PC-3 (cell line): ENCODE measurements around the gene ACTR6. TPM values are rescaled to one million over a fixed set of nuclear protein-coding genes. Genes with fewer than 3 reads are reported as not detected.
A peak's percentile ranks its signal among the peaks of the same experiment; 100 is the strongest.

Experiments used
- ATAC-seq: fragments of 200-7000 bp; cut with Tn5 transposase; 2 replicates; pipeline ENCODE4 v1.9.1; 2020; ENCODE audit warnings: mild to moderate bottlenecking, moderate library complexity
- Bru-seq: library from RNA; stranded (reverse); fragments of 400-500 nt; gene quantifications from one replicate; lab custom pipeline; 2021; lab: Mats Ljungman, UMichigan
- BruChase-seq, 2 experiments: library from RNA; stranded (reverse); fragments of 400-500 nt; gene quantifications; one replicate each; lab custom pipeline; 2021; lab: Mats Ljungman, UMichigan
- BruUV-seq: library from RNA; stranded (reverse); fragments of 400-500 nt; replicated peaks from 2 replicates; lab custom pipeline; 2021; lab: Mats Ljungman, UMichigan
- CTCF ChIA-PET: fragments of 300-600 bp; sonication (Branson Sonifier 250); formaldehyde crosslinking; loops from one replicate; lab custom pipeline; 2022; ENCODE audit warnings: antibody characterized with exemption; lab: Charles Lee
- POLR2A ChIA-PET: fragments of 300-600 bp; sonication (Branson Sonifier 250); formaldehyde crosslinking; loops from one replicate; lab custom pipeline; 2022; ENCODE audit warnings: antibody characterized with exemption; ENCODE audit not compliant: unreplicated experiment; lab: Charles Lee
- DNase-seq: peaks from one replicate; pipeline ENCODE4 v3.0.0-alpha.2; 2015
- H2AFZ ChIP-seq: fragments of 300-600 bp; sonication (generic); 2 replicates; pipeline ENCODE4 v1.6.0; 2016; ENCODE audit warnings: antibody characterized with exemption, low read length
- H3F3A ChIP-seq: fragments of 300-600 bp; sonication (generic); one replicate; pipeline ENCODE4 v1.6.0; 2017; ENCODE audit warnings: antibody characterized with exemption, low read length, control low read depth, mild to moderate bottlenecking; ENCODE audit not compliant: unreplicated experiment
- H3K27ac ChIP-seq: fragments of 300-600 bp; sonication (generic); 2 replicates; pipeline ENCODE4 v1.5.1; 2016; ENCODE audit warnings: mild to moderate bottlenecking, low read length
- H3K27me3 ChIP-seq: fragments of 300-600 bp; sonication (generic); 2 replicates; pipeline ENCODE4 v1.6.1; 2016; ENCODE audit warnings: low read length, mixed read lengths
- H3K36me3 ChIP-seq: fragments of 300-600 bp; sonication (generic); 2 replicates; pipeline ENCODE4 v1.6.1; 2016; ENCODE audit warnings: low read depth, mixed run types, low read length, mixed read lengths
- H3K4me1 ChIP-seq: fragments of 300-600 bp; sonication (generic); 2 replicates; pipeline ENCODE4 v1.5.1; 2016; ENCODE audit warnings: low read length; ENCODE audit not compliant: insufficient read depth
- H3K4me2 ChIP-seq: fragments of 300-600 bp; sonication (generic); 2 replicates; pipeline ENCODE4 v1.6.0; 2016; ENCODE audit warnings: low read length
- H3K4me3 ChIP-seq: fragments of 300-600 bp; sonication (generic); 2 replicates; pipeline ENCODE4 v1.5.1; 2016; ENCODE audit warnings: mild to moderate bottlenecking, low read length, mixed read lengths
- H3K79me2 ChIP-seq: fragments of 300-600 bp; sonication (generic); 2 replicates; pipeline ENCODE4 v1.6.1; 2017; ENCODE audit warnings: low read length, mixed read lengths
- H3K9ac ChIP-seq: fragments of 300-600 bp; sonication (generic); 2 replicates; pipeline ENCODE4 v1.6.0; 2016; ENCODE audit warnings: mild to moderate bottlenecking, low read length
- H3K9me2 ChIP-seq: fragments of 300-600 bp; sonication (generic); replicated peaks from 2 replicates; pipeline ENCODE4 v1.6.1; 2016; ENCODE audit warnings: mixed run types, low read length, mixed read lengths
- H3K9me3 ChIP-seq: fragments of 300-600 bp; sonication (generic); 2 replicates; pipeline ENCODE4 v1.6.1; 2016; ENCODE audit warnings: low read length, mixed read lengths
- H4K20me1 ChIP-seq: fragments of 300-600 bp; sonication (generic); 2 replicates; pipeline ENCODE4 v1.6.1; 2016; ENCODE audit warnings: low read length, mixed read lengths
- CTCF ChIP-seq: fragments of 300-600 bp; sonication (generic); conservative IDR thresholded peaks from 2 replicates; pipeline ENCODE4 v1.5.1; 2017; ENCODE audit warnings: antibody characterized with exemption, low read depth, mild to moderate bottlenecking, low read length
- EZH2 ChIP-seq: fragments of 300-600 bp; sonication (generic); IDR thresholded peaks from one replicate; pipeline ENCODE4 v1.6.1; 2017; ENCODE audit warnings: antibody characterized with exemption, mild to moderate bottlenecking, low read length; ENCODE audit not compliant: unreplicated experiment
- EZH2phosphoT487 ChIP-seq: fragments of 300-600 bp; sonication (generic); IDR thresholded peaks from 2 replicates; pipeline ENCODE4 v1.6.1; 2018; ENCODE audit warnings: mild to moderate bottlenecking, antibody characterized with exemption, low read length, borderline replicate concordance
- intact Hi-C: fragments of 100-400 bp; cut with micrococcal nuclease; formaldehyde crosslinking; loops from 2 replicates; pipeline ENCODE4 v1.9.0; 2023
- long read RNA-seq: library from polyadenylated mRNA; unstranded; transcript quantifications from one replicate; pipeline ENCODE4 v2.0.0, GENCODE V29; 2021; ENCODE audit not compliant: unreplicated experiment
- total RNA-seq: library from RNA; depleted of rRNA; stranded (reverse); fragments of >200 nt; gene quantifications from 2 replicates; pipeline ENCODE4 v1.2.3, GENCODE V29; 2014; rRNA removed

ACTR6 gene
- total RNA-seq (18.4 and 21.2 TPM in 2 replicates), Bru-seq, nascent RNA (percentile 70 among the genes with signal in this experiment), BruChase-seq, experiment 1, labeled RNA remaining after a 6-hour chase (percentile 79 among the genes with signal in this experiment), BruChase-seq, experiment 2, labeled RNA remaining after a 2-hour chase (percentile 75 among the genes with signal in this experiment)
- long read RNA-seq, transcript ACTR6-201 (11 exons, 2,464 nt) = major isoform, 35 of 54 reads
- long read RNA-seq, partial matches to known transcripts = 6 of 54 reads
- long read RNA-seq, other reads (novel, unspliced or antisense) = 10 of 54 reads

GRCh38 chr12:100200463-100201181, at the start of gene ACTR6:
TSS of gene ACTR6 (plus strand) at chr12:100200815. CDS start at chr12:100200852, 37 bp downstream.
- ChIA-PET CTCF (interaction anchor here (0.5 to 0.7 kb wide), 5 partner anchors 9 to 142 kb away, joined by 3 to 7 read pairs (median 5); no protein-coding TSS in a partner anchor), POLR2A (interaction anchor here (0.7 kb wide), 1 partner anchor 23 kb away, joined by 5 read pairs; no protein-coding TSS in a partner anchor)
- Histone ChIP-seq H3K27me3 (no peaks in the 10 kb centered on the region), H2AFZ (peak within 1 kb of the TSS; percentile 91), H4K20me1 (no peaks in the 10 kb centered on the region), H3K9me2 (no peaks in the 10 kb centered on the region), H3K9ac (peak within 1 kb of the TSS; percentile 76), H3K4me2 (peak within 1 kb of the TSS; percentile 80), H3K4me1 (peaks cover 36% of the 10 kb centered on the region), H3F3A (no peaks in the 10 kb centered on the region), H3K9me3 (no peaks in the 10 kb centered on the region), H3K27ac (peak within 1 kb of the TSS; percentile 33), H3K4me3 (peak within 1 kb of the TSS; percentile 85), H3K79me2 (peaks cover 50% of the 10 kb centered on the region), H3K36me3 (peaks cover under 1% of the 10 kb centered on the region; the same call in 1 of the 2 replicates)
- intact Hi-C loops = loop anchor here (1.0 to 5.0 kb wide), 7 partner anchors 24 to 389 kb away; partner anchors contain the start of genes BLTP3B, DEPDC4 and SCYL2
- peak; percentile 99 for DNase-seq
- TF ChIP-seq EZH2phosphoT487 = no peak
- ATAC-seq = peak; percentile 81
- BruUV-seq = TSS peak; percentile 91

DNA sequence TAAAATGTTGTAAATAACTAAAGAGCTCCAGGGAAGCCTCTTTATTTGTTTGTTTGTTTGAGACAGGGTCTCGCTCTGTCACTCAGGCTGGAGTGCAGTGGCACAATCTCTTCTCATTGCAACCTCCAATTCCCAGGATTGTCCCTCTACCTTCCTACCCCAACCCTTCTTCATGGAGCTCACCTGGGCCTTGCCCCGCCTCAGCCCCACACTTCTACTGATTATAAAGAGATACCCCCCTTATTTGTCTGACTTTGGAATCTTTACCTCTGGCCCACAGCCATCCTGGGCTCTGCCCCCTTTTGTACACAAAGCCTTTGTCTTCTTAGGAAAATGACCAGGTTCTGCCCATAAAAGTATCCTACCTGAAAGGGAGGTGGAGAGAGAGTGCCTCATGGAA, 48.8 kb upstream of the ACTR6 start:
- ChIA-PET CTCF (interaction anchor here (0.6 kb wide), 1 partner anchor 78 kb away, joined by 3 read pairs; no protein-coding TSS in a partner anchor), POLR2A (no interaction called here)
- Histone ChIP-seq H3K4me3 (no peak overlapping the region), H3K9me3 (no peaks in the 10 kb centered on the region), H3K79me2 (no peaks in the 10 kb centered on the region), H4K20me1 (no peaks in the 10 kb centered on the region), H3K4me1 (no peaks in the 10 kb centered on the region), H3K9ac (no peak overlapping the region), H3K4me2 (no peak overlapping the region), H3K27me3 (no peaks in the 10 kb centered on the region), H3K36me3 (no peaks in the 10 kb centered on the region), H3K9me2 (no peaks in the 10 kb centered on the region), H3F3A (no peaks in the 10 kb centered on the region), H2AFZ (no peak overlapping the region), H3K27ac (no peak overlapping the region)
- TF ChIP-seq CTCF = no peak
- no peak for TF ChIP-seq EZH2phosphoT487
- no peak for TF ChIP-seq EZH2
- no TSS peak for BruUV-seq
- DNase-seq = no peak
- intact Hi-C loops = no loop called here
- ATAC-seq = no peak

DNA sequence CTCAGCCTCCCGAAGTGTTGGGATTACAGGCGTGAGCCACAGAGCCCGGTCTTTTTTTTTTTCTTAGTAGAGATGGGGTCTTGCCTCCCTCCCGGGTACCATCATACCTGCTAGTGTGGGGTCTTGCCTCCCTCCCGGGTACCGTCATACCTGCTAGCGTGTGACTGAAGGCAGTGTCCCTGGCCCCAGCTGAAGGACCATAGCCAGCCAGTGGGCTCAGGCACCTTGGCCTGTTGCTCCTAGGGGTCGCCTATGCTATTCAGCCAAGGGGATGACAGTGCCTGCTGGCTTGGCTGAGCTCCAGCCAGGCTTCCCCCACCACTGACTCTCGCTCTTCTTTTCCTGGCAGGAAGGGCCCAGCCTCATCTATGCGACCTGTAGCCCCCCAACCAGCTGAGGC, 47.5 kb upstream of the ACTR6 start:
- ChIA-PET POLR2A (no interaction called here), CTCF (no interaction called here)
- Histone ChIP-seq H3K27me3 (no peaks in the 10 kb centered on the region), H3K36me3 (no peaks in the 10 kb centered on the region), H3K4me3 (no peak overlapping the region), H3K9me2 (no peaks in the 10 kb centered on the region), H3K4me1 (no peaks in the 10 kb centered on the region), H2AFZ (no peak overlapping the region), H3F3A (no peaks in the 10 kb centered on the region), H4K20me1 (no peaks in the 10 kb centered on the region), H3K79me2 (no peaks in the 10 kb centered on the region), H3K9ac (no peak overlapping the region), H3K9me3 (no peaks in the 10 kb centered on the region), H3K4me2 (no peak overlapping the region), H3K27ac (no peak overlapping the region)
- TF ChIP-seq CTCF = no peak
- ATAC-seq (no peak), DNase-seq (no peak)
- BruUV-seq = no TSS peak
- intact Hi-C loops = no loop called here
